ENCODE results near the gene MDFI.

DNA sequence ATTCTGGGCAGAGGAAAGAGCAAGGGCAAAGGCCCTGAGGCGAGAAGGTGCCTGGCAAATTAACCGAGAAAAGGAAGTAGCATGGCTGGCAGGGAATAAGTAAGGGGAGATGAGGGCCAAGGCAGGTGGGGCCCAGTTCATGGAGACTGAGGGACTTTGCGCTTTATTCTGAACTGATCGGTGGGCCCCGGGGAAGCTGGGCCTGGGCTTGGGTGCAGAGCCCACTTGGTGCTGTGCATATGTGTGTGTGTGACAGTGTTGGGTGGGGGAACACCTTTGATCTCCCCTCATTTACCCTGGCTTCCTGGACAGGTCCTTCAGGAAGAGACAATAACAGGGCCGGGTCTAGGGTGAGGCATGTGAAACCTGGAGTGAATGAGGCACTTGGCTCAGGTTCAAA lies 2.9 kb upstream of the MDFI start:
- TF ChIP-seq, protein P1, sequence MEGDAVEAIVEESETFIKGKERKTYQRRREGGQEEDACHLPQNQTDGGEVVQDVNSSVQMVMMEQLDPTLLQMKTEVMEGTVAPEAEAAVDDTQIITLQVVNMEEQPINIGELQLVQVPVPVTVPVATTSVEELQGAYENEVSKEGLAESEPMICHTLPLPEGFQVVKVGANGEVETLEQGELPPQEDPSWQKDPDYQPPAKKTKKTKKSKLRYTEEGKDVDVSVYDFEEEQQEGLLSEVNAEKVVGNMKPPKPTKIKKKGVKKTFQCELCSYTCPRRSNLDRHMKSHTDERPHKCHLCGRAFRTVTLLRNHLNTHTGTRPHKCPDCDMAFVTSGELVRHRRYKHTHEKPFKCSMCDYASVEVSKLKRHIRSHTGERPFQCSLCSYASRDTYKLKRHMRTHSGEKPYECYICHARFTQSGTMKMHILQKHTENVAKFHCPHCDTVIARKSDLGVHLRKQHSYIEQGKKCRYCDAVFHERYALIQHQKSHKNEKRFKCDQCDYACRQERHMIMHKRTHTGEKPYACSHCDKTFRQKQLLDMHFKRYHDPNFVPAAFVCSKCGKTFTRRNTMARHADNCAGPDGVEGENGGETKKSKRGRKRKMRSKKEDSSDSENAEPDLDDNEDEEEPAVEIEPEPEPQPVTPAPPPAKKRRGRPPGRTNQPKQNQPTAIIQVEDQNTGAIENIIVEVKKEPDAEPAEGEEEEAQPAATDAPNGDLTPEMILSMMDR (IDR thresholded peaks at IDR 0.05): no peak
- TF ChIP-seq EZH2phosphoT487 (IDR thresholded peaks at IDR 0.05): no peak
- TF ChIP-seq EZH2 (IDR thresholded peaks at IDR 0.05): no peak

Measured in neural progenitor cell (in vitro differentiated cells).